GM12872 (cell line): Measurements from ENCODE around the gene FMNL2.

Source experiments
- TF ChIP-seq, protein P1 (sequence below): IDR thresholded peaks from 3 replicates; pipeline ENCODE4 v1.5.1; 2011; ENCODE audit warnings: low read depth, mild to moderate bottlenecking, low read length, moderate library complexity; ENCODE audit not compliant: insufficient read depth

The FMNL2 gene

DNA sequence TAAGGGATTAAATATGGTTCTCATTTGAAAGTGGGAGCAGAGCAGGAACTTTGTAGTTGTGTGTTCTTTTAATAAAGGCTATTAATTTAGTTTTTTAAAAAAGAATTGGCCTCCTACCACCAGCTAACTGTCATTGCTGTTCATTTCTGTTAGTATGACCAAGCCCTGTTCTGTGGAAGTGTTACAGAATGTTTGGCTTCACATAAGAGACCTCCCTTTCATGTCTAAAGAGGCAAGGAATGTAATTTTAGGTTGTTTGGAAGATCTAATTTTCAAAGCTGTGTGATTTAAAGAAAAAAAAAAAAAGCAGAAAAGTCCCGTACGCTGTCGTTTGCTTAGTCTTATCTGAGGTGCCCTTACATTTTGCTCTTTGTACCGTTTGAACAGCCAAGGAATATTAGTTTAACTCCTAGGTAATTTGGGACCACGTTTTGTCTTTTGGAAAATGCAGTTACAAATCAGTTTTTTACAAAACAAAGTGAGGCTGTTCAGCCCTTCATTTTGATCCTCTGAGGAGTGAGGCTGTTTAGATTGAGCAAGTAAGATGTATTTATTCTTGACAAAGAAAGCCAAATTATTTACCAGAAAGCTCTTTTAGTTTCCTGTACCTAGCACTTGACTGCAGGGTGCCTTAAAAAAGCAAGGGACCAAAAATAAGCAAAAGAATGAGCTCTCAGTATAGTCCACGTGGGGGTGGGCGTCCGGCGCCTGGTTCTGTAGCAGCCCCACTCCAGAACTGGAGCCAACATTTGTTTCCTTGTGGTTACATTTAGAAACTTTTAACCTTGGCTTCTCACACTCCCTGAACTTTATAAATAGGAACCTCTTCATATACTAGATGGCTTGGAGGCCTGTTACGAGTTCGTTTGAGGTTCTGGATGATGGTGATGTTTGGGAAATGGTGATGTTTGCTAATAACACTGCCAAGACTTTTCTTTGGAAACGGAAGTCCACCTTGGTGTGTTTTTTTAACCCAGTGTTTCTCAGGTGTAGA is 136.2 kb downstream of the FMNL2 start:
- TF ChIP-seq, protein P1, sequence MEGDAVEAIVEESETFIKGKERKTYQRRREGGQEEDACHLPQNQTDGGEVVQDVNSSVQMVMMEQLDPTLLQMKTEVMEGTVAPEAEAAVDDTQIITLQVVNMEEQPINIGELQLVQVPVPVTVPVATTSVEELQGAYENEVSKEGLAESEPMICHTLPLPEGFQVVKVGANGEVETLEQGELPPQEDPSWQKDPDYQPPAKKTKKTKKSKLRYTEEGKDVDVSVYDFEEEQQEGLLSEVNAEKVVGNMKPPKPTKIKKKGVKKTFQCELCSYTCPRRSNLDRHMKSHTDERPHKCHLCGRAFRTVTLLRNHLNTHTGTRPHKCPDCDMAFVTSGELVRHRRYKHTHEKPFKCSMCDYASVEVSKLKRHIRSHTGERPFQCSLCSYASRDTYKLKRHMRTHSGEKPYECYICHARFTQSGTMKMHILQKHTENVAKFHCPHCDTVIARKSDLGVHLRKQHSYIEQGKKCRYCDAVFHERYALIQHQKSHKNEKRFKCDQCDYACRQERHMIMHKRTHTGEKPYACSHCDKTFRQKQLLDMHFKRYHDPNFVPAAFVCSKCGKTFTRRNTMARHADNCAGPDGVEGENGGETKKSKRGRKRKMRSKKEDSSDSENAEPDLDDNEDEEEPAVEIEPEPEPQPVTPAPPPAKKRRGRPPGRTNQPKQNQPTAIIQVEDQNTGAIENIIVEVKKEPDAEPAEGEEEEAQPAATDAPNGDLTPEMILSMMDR, result no peak

DNA sequence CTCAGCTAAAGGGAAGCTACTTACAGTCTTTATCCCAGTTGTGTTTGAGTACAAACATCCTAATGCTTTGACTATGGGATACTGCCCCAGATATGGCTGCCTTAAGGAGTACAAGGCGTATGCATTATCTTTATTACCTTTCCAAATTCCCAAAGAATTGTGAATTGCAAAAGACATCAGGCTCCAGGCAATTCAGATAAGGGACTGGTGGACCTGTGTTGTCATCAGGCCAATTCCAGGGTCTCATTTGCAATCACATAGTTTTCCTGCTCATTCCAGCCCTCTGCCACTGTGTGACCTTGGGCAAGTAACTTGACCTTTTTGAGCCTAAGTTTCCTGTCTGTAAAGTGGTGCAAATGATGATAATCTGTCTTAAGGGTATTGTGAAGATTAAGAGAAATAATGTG is 137.5 kb downstream of the FMNL2 start:
- TF ChIP-seq, protein P1, result no peak

DNA sequence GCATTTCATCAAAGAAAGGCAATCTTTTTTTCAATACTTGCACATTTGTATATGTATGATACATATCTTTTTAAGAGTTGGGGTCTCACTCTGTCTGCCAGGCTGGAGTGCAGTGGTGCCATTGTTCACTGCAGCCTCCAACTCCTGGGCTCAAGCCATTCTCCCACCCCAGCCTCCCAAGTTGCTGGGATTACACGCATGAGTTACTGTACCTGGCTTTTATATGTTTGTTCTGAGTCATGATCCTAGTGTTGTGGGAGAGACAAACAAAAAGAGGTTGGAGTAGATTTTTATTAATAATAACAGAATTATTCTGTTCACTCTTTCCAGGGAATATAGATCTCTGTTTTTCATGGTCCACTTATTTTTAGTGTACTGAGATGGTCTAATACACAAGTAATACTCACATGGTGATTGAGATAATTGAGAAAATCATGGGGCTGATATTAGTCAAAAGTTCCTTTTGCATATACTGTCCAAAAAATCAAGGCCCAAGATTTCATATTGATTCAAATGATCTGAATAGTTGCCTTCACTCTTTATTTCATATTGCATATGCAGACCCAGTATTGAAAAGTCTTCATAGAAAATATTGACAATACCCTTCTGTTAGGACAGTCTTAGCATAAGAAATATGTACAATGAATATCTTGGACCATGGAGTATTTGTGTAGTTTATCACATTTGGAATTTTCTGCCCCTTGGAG is 138.3 kb downstream of the FMNL2 start:
- TF ChIP-seq, protein P1, result no peak

DNA sequence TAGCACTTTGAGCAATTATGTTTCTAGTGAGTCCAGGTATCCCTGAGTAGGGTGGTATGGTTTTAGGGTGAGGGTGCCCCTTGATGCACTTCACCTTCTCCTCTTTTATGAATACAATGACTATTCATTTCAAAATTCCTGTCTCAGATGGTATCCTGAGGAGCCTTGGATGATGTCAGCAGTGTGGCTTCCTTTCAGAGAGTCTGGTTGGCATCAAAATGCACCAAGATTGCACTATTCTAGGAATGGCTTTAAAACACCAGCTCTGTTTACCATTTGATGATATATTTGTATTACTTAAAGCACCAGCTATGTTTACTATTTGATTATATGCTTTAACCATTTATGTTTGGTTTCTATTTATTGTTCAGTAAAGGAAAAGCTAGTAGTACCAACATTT is 141.0 kb downstream of the FMNL2 start:
- TF ChIP-seq, protein P1, result no peak

DNA sequence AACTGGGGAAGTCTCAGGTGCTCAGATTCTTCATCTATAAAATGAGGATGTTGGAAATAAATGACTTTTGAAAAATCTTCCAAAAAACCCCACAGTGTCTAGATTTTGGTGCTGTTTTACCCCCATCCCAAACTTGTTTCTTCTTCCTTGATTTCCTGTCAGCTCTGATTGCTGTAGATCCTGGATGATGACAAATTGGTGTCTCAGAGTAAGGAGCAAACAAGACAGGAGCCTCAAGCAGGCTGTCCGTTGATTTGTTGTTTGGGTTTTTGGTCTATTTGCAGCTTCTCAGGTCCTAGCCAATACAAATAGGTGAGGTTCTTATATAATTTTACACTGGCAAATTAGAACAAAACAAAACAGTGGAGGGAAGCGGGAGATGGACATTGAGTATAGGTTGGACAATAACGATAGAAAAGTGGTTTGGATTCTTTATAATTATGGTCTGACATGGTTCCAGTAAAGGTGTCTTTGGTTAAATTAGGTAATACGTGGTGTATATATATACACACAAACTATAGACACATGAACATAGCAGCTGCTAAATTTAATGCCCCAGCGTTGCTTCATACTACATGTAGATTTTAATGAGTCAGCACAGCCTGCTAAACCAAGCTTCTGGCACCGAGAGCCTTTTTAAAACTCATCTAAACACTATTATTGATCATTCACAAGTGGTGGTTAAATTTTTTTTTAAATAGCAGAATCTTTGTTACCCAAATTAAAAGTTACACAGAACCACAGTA is 142.5 kb downstream of the FMNL2 start:
- TF ChIP-seq, protein P1, result no peak

DNA sequence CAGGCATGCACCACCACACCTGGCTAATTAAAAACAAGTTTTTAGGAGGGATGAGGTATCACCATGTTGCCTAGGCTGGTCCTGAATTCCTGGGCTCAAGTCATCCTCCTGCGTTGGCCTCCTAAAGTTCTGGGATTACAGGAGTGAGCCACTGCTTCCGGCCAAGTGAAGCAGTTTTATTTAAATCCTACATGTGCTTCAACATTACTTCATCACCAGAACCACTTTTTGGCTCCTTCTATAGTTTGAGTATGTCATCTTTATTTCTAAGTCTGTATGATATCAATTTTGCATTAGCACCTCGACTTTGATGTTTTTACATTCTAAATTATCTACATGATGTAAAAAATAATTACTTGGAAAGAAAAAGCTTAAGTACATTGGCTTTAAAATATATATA is 144.3 kb downstream of the FMNL2 start:
- TF ChIP-seq, protein P1, result no peak
